ENCODE data around the gene ME2. TPM values are rescaled to one million over a fixed set of nuclear protein-coding genes. Genes with fewer than 3 reads are reported as not detected.
A peak's percentile ranks its signal among the peaks of the same experiment; 100 is the strongest.
"Not testable (repeated sequence)": the region's sequence is repeated elsewhere in the genome, so short reads cannot be mapped to it uniquely, and the experiment has no call there.

The ME2 gene
- total RNA-seq, 1 experiment from 2014 or later = 15.7 TPM

GRCh38 chr18:50880119-50880465 is 1.2 kb downstream of the ME2 start:
- Histone ChIP-seq H3K4me1 (no peaks in the 10 kb centered on the region), H3K36me3 (ENCODE audit: control insufficient read depth, insufficient read depth, low read length) (no peaks in the 10 kb centered on the region), H3K4me3 (ENCODE audit: low read depth, low read length) (peak overlapping the region; percentile 72), H3K9me3 (no peaks in the 10 kb centered on the region), H3K27me3 (replicated peaks; ENCODE audit: control insufficient read depth, insufficient read depth, low read length) (no peaks in the 10 kb centered on the region)
- no peak for TF ChIP-seq CTCF (IDR thresholded peaks at IDR 0.05; ENCODE audit: insufficient read depth in 1 of 2, low read depth in 1 of 2, low read length in 1 of 2, severe bottlenecking in 1 of 2, unreplicated experiment in 1 of 2)
- H3K27me3 Mint-ChIP-seq (ENCODE audit: insufficient read depth, unreplicated experiment) = no peaks in the 10 kb centered on the region
- H3K4me1 Mint-ChIP-seq (ENCODE audit: low read depth, unreplicated experiment) = no peaks in the 10 kb centered on the region
- H3K9me3 Mint-ChIP-seq (ENCODE audit: unreplicated experiment) = no peaks in the 10 kb centered on the region
- H3K4me3 Mint-ChIP-seq (ENCODE audit: unreplicated experiment) = peak overlapping the region; percentile 95
- TSS peak; percentile 53 for BruUV-seq (replicated peaks)
- peak overlapping the region; percentile 69 for H3K27ac Mint-ChIP-seq (ENCODE audit: unreplicated experiment)
- CTCF ChIA-PET = interaction anchor here (0.5 kb wide), 1 partner anchor 18 kb away, joined by 4 read pairs; no protein-coding TSS in a partner anchor
- no peak for DNase-seq
- H3K36me3 Mint-ChIP-seq (ENCODE audit: insufficient read depth, unreplicated experiment) = no peaks in the 10 kb centered on the region
- intact Hi-C loops (cut with micrococcal nuclease; ENCODE audit: unreplicated experiment) = no loop called here
- POLR2A ChIA-PET = no interaction called here

- H3K4me3 Mint-ChIP-seq (ENCODE audit: unreplicated experiment); H3K9me3 ChIP-seq; intact Hi-C loops (cut with micrococcal nuclease; ENCODE audit: unreplicated experiment): not testable (repeated sequence)
These were observed 2.0 kb downstream of the ME2 start for GRCh38 chr18:50880944-50881343.

GRCh38 chr18:50886929-50887328 is 8.0 kb downstream of the ME2 start:
- no peak overlapping the region for H3K4me3 ChIP-seq (ENCODE audit: low read depth, low read length)
- Mint-ChIP-seq H3K9me3 (ENCODE audit: unreplicated experiment) (no peaks in the 10 kb centered on the region), H3K27me3 (ENCODE audit: insufficient read depth, unreplicated experiment) (no peaks in the 10 kb centered on the region), H3K4me3 (ENCODE audit: unreplicated experiment) (no peak overlapping the region), H3K27ac (ENCODE audit: unreplicated experiment) (no peak overlapping the region), H3K4me1 (ENCODE audit: low read depth, unreplicated experiment) (no peaks in the 10 kb centered on the region), H3K36me3 (ENCODE audit: insufficient read depth, unreplicated experiment) (no peaks in the 10 kb centered on the region)
- no peaks in the 10 kb centered on the region for H3K36me3 ChIP-seq (ENCODE audit: control insufficient read depth, insufficient read depth, low read length)
- POLR2A ChIA-PET = no interaction called here
- no peak for TF ChIP-seq CTCF (IDR thresholded peaks at IDR 0.05; ENCODE audit: insufficient read depth in 1 of 2, low read depth in 1 of 2, low read length in 1 of 2, severe bottlenecking in 1 of 2, unreplicated experiment in 1 of 2)
- H3K9me3 ChIP-seq = no peaks in the 10 kb centered on the region
- CTCF ChIA-PET = no interaction called here
- H3K27me3 ChIP-seq (replicated peaks; ENCODE audit: control insufficient read depth, insufficient read depth, low read length) = no peaks in the 10 kb centered on the region
- DNase-seq = no peak
- H3K4me1 ChIP-seq = no peaks in the 10 kb centered on the region
- intact Hi-C loops (cut with micrococcal nuclease; ENCODE audit: unreplicated experiment) = no loop called here
- BruUV-seq (replicated peaks) = no TSS peak

More at GRCh38 chr18:50880944-50881343, 2.0 kb downstream of the ME2 start:
- CTCF ChIA-PET; H3K9me3 Mint-ChIP-seq (ENCODE audit: unreplicated experiment); H3K27ac Mint-ChIP-seq (ENCODE audit: unreplicated experiment); H3K36me3 ChIP-seq (ENCODE audit: control insufficient read depth, insufficient read depth, low read length); H3K4me3 ChIP-seq (ENCODE audit: low read depth, low read length); POLR2A ChIA-PET; BruUV-seq (replicated peaks); H3K4me1 Mint-ChIP-seq (ENCODE audit: low read depth, unreplicated experiment); H3K36me3 Mint-ChIP-seq (ENCODE audit: insufficient read depth, unreplicated experiment); H3K27me3 Mint-ChIP-seq (ENCODE audit: insufficient read depth, unreplicated experiment); DNase-seq; H3K4me1 ChIP-seq; H3K27me3 ChIP-seq (replicated peaks; ENCODE audit: control insufficient read depth, insufficient read depth, low read length): not testable (repeated sequence)

All from Caco-2 (cell line).